GM21360 (cell line): ENCODE data around the gene COL6A1.

Experiments
- ATAC-seq: cut with Tn5 transposase; IDR thresholded peaks from one replicate; pipeline ENCODE4 v1.9.1; 2021; ENCODE audit warnings: mild to moderate bottlenecking, moderate library complexity; ENCODE audit not compliant: unreplicated experiment

COL6A1 gene

DNA sequence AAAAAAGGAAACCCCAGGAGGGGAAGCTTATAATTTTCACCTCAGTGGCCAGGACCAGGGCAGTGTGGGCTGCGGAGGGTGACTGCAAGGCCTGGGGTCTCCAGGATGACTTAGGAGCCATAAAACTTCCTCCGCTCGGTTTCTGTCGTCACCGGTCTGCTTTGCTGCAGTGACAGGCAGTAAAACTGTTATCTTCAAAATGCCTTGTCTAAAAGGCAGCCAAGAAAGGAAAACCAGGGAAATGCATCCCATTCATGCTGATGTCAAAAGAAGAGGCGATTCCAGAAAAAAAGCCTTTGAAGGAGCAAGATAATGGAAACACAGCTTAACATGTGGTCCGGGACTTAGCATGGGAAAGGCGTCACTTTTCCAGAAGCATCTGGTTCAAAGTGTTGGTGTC lies 42.0 kb downstream of the COL6A1 start:
- no peak for ATAC-seq

DNA sequence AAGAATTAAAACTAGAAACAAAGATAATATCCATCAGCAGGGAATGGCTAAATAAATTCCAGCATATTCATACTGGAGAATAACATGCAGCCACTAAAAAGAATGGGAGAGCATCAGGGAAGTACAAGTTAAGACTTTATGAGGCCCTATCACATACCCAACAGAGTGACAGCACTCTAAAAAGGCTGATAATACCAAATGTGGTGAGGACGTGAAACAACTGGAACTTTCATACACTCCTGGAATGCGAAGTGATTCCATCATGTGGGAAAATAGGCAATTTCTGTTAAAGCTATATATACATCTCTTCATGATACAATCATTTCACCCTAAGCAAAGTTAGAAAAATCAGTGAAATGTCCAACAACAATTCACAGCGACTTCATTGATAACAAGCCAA lies 42.6 kb downstream of the COL6A1 start:
- ATAC-seq, result no peak

GRCh38 chr21:46025113-46025770 lies 43.7 kb downstream of the COL6A1 start:
- ATAC-seq, result no peak

- no peak for ATAC-seq
These were observed 46.4 kb downstream of the COL6A1 start for GRCh38 chr21:46027851-46028493.

GRCh38 chr21:46028573-46029091 lies 47.1 kb downstream of the COL6A1 start:
- ATAC-seq, result no peak

DNA sequence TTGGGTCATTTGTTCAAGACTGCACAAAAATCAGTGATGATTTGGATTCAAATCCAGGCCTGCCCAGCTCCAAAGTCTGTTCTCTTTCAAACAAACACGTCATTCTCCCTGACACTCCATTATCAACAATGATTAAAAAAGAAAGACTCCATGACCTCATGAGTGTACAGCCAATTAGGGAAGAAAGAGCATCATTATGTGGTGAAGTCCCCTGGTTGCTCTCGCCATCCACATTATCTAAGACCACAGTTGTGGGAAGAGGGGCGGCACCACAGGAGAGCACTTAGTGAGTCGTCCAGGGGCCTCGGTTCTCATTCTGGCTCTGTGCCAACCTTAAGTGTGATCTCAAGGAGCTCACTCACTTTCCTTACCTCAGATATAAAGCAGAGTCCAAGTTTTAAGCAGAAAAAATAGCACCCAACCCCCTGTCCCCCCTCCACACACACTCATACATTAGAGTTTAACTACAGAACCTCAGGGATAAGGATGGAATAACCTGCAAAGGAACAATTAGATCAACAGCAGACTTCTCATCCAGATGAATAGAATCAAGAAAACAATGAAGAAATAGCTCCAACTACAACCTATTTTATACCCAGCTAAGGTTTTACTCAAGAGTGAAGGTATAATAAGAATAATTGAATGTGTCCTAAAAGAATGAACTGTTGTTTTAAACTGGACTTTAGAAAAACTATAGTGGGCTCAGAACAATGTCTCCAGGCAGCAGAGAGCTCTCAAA lies 47.8 kb downstream of the COL6A1 start:
- no peak for ATAC-seq

DNA sequence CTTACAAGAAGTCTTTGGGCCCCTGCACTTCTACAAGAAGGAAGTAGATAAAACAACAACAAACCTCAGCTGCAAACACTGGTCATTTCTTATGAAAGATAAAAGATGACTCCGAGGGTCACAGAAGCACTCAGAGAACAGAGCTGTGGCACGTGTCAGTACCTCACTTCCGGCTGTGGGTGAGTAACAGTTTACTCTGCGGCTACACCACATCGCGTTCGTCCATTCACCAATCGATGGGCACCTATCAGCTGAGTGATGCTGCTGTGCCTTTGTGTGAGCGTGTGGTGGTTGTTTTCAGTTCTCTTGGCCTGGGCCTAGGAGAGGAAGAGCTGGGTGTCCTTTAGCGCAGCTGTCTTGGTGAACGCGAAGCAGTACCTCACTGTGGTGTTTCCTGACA lies 49.9 kb downstream of the COL6A1 start:
- no peak for ATAC-seq

- no peak for ATAC-seq
These were observed 50.5 kb downstream of the COL6A1 start for GRCh38 chr21:46032100-46032499.

DNA sequence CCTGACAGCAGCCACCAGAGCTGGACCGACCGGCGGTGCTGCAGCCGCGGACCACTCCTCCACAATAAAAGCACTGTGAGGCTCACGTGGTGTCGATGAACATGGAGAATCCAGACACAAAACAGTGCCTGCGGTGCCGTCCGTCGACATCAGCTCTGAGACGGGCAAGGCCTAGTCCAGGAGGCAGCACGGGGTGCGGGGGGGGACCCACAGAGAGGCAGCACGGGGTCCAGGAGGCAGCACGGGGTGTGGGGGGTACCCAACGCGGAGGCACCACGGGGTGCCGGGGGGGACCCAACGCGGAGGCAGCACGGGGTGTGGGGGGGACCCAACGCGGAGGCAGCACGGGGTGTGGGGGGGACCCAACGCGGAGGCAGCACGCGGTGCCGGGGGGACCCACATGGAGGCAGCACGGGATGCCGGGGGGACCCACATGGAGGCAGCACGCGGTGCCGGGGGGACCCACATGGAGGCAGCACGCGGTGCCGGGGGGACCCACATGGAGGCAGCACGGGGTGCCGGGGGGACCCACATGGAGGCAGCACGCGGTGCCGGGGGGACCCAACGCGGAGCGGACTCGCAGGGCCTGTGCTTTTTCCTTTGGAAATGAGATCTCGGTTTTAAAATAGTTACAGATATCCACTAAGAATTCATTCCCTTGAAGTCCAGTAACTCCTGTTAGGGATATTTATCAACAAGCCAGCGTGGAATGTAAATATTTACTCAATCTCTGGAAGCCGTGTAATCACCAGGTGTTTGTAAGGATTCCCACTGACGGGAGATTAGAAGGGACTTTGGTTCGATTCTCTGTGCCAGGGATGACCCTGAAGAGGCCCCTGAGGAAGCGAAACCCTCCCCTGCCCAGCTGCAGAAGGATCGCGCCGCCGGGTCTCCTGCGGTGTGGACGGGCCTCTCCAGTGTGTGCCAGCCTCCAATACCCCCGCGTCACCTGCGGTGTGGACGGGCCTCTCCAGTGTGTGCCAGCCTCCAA lies 52.1 kb downstream of the COL6A1 start:
- ATAC-seq, result no peak

DNA sequence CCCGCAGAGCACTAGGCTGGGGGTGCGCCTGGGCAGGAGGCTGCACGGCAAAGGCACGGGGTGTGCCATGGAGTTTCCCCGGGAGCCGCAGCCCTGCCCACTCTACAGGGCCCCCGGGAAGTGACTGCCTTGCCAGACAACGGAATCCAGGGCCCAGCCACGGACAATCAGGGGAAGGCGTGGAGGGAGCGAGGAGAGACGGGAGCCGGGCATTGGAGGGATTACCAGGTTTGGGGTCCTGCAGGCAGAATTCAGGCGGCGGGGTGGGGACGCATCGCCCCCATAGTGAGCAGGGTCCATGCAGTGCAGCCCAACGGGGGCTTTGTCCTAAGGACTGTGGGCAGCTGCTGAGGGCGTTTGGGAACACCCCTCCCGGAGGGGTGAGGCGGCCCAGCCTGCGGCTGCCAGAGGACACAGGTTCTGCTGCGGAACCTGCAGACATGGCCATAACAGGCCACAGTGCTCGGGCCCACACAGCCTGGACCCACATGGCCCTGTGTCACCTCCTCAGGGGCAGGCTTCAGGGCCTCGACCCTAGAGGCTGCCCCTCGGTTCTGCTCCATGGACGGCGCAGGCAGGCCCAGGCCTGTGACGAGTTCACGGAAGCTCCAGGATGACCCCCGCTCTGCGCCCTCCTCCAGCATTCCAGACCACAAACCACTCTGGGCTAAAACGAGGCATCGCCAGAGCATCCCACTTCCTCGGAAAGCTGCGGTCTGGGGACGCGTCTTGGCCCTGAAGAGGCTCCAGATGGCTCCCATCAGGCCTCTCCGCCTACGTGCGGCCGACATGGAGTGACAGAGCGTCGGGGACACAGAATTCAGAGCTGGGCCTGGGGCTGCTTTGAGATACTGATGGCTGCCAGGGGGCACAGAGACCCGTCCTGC lies 54.5 kb downstream of the COL6A1 start:
- no peak for ATAC-seq

GRCh38 chr21:46036696-46037330 lies 55.2 kb downstream of the COL6A1 start:
- no peak for ATAC-seq

DNA sequence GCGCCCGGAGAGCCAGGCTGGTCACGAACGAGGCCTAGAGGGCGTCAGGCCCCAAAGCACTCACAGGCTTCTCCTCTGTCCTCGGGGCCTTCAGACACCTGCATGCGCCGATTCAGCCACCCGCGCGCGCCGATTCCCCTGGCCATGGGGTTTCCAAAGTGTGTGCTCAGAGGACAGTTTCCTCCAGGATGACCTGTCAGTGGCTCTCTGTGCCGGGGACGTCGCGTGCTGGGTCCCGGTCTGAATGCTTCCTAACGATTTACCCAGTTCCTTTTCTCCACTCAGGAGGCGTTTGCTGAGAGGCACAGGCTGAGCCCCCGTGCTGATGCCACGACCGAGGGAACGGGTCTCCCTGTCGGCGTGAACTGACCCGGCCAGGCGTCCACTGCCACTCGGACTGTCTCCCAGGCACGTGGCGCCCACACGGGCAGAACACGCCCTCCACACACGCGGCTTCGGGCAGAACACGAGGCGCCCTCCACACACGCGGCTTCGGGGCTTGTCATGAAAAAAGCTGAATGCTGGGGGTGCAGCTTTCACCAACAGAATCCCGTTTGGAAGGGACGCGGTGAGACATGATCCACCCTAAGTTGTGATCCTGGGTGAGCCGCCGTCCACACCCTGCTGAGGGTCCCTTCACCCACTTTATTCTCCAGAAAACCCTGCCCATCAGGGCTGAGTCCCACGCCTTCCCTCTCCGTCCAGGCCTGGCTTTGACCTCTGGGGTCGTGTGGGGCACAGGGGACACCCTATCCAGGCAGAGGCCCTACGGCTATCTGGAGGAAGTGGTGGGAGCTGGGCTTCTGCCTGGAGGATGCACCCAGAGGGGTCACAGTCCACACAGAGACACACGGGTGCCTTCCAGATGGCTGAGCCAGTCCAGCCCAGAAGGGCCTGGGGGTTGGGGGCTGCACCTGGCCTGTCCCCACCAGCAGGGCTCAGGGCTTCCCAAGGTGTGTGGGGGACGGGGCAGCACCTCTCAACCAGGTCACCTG lies 56.1 kb downstream of the COL6A1 start:
- no peak for ATAC-seq

- no peak for ATAC-seq
These were observed 56.8 kb downstream of the COL6A1 start for GRCh38 chr21:46038341-46038829.

DNA sequence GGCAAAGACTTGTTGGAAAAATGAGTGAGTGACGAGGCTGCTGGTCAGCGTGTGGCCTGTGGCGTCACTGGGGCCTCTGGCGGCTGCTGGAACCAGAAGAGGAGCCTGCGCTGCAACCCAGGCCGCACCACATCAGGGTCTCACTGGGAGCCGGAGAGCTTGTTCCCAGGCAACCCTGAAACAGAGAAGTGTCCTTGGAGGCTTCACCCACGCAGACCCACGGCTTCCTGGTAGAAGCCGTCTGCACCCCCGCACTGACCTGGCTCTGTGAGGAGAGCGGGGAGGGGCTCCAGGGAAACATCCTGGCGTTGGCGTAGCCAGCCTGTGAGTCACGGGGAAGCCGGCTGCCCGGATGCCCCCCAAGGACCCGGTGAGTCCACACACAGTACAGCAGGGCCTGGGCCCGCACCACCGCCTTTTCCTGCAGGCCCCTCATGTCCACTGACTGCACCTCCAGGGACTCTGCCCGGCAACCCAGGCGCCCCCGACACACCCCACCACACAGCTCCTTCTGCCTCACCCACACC lies 57.4 kb downstream of the COL6A1 start:
- no peak for ATAC-seq

GRCh38 chr21:46039891-46040660 lies 58.5 kb downstream of the COL6A1 start:
- ATAC-seq, result no peak

DNA sequence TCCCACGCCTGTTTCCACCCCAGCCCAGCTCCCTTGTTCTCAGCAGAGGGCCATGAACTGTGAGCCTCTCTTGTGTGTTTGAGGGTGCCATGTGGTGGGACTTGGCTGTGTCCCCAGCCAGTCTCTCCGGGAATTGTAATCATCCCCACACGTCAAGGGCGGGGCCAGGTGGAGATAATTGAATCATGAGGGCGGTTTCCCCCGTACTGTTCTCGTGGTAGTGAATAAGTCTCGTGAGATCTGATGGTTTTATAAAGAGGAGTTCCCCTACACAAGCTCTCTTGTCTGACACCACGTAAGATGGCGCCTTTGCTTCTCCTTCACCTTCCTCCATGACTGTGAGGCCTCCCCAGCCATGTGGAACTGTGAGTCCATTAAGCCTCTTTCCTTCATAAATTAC lies 59.1 kb downstream of the COL6A1 start:
- ATAC-seq, result no peak

DNA sequence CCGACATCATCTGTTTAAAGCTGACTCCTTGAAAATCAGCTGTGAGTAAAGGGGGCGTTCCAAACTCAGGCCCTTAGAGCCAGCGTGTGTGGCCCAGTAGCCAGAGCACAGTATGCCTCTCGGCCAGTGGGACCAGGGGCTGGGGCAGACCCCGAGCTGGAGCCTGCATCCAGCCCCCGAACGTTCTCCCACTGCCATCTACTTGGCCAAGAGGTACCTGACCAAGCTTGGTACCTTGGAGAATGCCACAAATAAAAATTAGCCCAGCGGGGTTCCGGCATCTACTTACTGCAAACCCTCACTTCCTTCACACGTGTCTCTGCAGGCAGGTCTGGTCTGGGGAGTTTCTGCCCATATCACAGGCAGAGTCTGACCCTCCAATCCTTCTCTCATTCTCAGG lies 59.6 kb downstream of the COL6A1 start:
- no peak for ATAC-seq
